Raji (cell line): Measurements from ENCODE around the gene CBARP.

Experiments used
- POLR2A ChIP-seq: IDR thresholded peaks from 2 replicates; pipeline ENCODE4 v1.6.1; 2011; ENCODE audit warnings: low read depth, low read length, control low read depth; ENCODE audit not compliant: insufficient read depth

CBARP gene

GRCh38 chr19:1232652-1233072, 5.1 kb downstream of the CBARP start:
- TF ChIP-seq POLR2A = no peak

- TF ChIP-seq POLR2A = no peak
Measured at GRCh38 chr19:1231729-1232637, 5.8 kb downstream of the CBARP start.

GRCh38 chr19:1230783-1231489, 6.9 kb downstream of the CBARP start:
- TF ChIP-seq POLR2A = no peak

GRCh38 chr19:1229924-1230782, 7.7 kb downstream of the CBARP start:
- no peak for TF ChIP-seq POLR2A

GRCh38 chr19:1229056-1229923, 8.5 kb downstream of the CBARP start:
- no peak for TF ChIP-seq POLR2A

- no peak for TF ChIP-seq POLR2A
Measured at GRCh38 chr19:1228161-1228957, 9.4 kb downstream of the CBARP start.

GRCh38 chr19:1227304-1228054, 10.3 kb downstream of the CBARP start:
- no peak for TF ChIP-seq POLR2A

- TF ChIP-seq POLR2A = no peak
Measured at GRCh38 chr19:1226522-1227303, 11.1 kb downstream of the CBARP start.

- no peak for TF ChIP-seq POLR2A
Measured at GRCh38 chr19:1226227-1226518, 11.6 kb downstream of the CBARP start.

GRCh38 chr19:1225440-1226226, 12.2 kb downstream of the CBARP start:
- no peak for TF ChIP-seq POLR2A

GRCh38 chr19:1224847-1225246, 13.0 kb downstream of the CBARP start:
- TF ChIP-seq POLR2A = no peak
